ENCODE results near the gene MAP3K14.

MAP3K14 gene

DNA sequence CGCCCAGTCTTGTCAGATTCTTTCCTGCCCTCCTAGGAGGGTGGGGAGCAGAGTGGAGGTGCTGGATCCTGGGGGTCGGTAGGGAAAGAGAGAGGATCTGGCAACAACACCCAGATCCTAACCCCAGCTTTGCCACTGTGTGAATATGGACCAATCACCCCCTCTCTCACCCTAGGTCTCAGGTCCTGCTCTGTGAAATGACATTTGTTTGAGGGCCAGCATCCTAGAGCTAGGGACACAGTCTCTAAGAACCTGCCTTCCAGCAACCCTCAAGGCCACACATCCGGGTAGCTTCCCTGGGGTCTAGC, 28.4 kb upstream of the MAP3K14 start:
- TF ChIP-seq SIN3A (IDR thresholded peaks at IDR 0.05; ENCODE audit: borderline replicate concordance, insufficient read depth, low read length) = no peak
- TF ChIP-seq FOXP2 (optimal IDR thresholded peaks at IDR 0.05; ENCODE audit: borderline replicate concordance, extremely low read depth, extremely low read length, insufficient read depth) = no peak
- TF ChIP-seq, protein P1, sequence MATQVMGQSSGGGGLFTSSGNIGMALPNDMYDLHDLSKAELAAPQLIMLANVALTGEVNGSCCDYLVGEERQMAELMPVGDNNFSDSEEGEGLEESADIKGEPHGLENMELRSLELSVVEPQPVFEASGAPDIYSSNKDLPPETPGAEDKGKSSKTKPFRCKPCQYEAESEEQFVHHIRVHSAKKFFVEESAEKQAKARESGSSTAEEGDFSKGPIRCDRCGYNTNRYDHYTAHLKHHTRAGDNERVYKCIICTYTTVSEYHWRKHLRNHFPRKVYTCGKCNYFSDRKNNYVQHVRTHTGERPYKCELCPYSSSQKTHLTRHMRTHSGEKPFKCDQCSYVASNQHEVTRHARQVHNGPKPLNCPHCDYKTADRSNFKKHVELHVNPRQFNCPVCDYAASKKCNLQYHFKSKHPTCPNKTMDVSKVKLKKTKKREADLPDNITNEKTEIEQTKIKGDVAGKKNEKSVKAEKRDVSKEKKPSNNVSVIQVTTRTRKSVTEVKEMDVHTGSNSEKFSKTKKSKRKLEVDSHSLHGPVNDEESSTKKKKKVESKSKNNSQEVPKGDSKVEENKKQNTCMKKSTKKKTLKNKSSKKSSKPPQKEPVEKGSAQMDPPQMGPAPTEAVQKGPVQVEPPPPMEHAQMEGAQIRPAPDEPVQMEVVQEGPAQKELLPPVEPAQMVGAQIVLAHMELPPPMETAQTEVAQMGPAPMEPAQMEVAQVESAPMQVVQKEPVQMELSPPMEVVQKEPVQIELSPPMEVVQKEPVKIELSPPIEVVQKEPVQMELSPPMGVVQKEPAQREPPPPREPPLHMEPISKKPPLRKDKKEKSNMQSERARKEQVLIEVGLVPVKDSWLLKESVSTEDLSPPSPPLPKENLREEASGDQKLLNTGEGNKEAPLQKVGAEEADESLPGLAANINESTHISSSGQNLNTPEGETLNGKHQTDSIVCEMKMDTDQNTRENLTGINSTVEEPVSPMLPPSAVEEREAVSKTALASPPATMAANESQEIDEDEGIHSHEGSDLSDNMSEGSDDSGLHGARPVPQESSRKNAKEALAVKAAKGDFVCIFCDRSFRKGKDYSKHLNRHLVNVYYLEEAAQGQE (IDR thresholded peaks at IDR 0.05; ENCODE audit: insufficient read depth in 1 of 2, low read depth in 2 of 2, low read length in 2 of 2) = 0 out of 4 replicates have a peak, but pooled peaks of 1 of the 2 experiments have one; percentile 21

DNA sequence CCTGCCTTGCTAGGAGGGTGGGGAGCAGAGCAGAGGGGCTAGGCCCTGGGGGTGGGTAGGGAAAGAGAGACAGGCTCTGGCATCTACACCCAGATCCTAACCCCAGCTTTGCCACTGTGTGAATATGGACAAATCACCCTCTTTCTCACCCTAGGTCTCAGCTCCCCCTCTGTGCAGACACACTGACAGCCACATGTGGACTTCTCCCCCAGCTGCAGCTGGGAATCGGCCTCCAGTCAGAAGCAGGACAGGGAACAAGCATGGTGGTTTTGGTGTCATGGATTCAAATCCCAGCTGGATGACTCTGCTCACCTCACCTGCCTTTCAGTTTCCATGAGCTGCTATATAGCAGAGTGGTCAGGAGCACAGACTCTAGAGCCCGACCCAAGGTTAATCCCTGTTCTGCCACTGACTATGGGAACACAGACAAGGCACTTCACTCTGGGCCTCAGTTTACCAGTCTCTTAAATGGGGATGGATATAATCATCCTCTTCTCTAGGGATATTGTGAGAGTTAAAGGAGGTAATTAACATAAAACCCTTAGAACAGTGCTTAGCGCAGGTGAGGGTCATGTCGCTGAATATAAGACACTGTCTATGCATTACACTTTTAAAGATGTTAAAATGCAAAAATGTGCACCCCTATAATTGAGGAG, 26.2 kb upstream of the MAP3K14 start:
- TF ChIP-seq TAF1 (IDR thresholded peaks at IDR 0.05; ENCODE audit: borderline replicate concordance, insufficient read depth, low read length) = no peak
- TF ChIP-seq, protein P1 (IDR thresholded peaks at IDR 0.05; ENCODE audit: insufficient read depth in 1 of 2, low read depth in 2 of 2, low read length in 2 of 2) = no peak
- no peak for TF ChIP-seq FOXP2 (optimal IDR thresholded peaks at IDR 0.05; ENCODE audit: borderline replicate concordance, extremely low read depth, extremely low read length, insufficient read depth)
- no peak for TF ChIP-seq POLR2AphosphoS5 (IDR thresholded peaks at IDR 0.05; ENCODE audit: low read depth, low read length)
- no peak for TF ChIP-seq SIN3A (IDR thresholded peaks at IDR 0.05; ENCODE audit: borderline replicate concordance, insufficient read depth, low read length)

DNA sequence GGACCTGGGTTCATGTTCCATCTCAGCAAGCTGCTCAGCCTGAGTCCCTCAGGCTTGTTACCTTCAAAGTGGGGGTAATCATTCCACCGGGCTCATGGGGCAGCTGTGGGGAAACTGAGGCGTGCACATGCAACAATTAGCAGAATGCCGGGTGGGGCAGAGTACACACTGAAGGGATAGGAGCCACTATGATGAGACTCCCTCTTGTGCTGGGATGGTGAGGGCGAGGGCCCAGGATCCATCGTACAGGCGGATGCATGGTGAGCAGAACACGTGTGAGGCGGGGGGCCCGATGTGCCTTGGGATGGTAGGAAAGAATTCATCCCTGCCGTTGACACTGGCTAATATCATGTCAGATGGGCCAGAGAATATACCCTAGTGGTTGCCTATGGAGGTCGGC, 25.5 kb upstream of the MAP3K14 start:
- TF ChIP-seq, protein P1 (IDR thresholded peaks at IDR 0.05; ENCODE audit: insufficient read depth in 1 of 2, low read depth in 2 of 2, low read length in 2 of 2) = no peak
- TF ChIP-seq SIN3A (IDR thresholded peaks at IDR 0.05; ENCODE audit: borderline replicate concordance, insufficient read depth, low read length) (no peak), POLR2AphosphoS5 (IDR thresholded peaks at IDR 0.05; ENCODE audit: low read depth, low read length) (no peak), FOXP2 (optimal IDR thresholded peaks at IDR 0.05; ENCODE audit: borderline replicate concordance, extremely low read depth, extremely low read length, insufficient read depth) (no peak), TAF1 (IDR thresholded peaks at IDR 0.05; ENCODE audit: borderline replicate concordance, insufficient read depth, low read length) (no peak)

- peak; percentile 73; the same call in 1 of the 2 replicates for TF ChIP-seq TAF1 (IDR thresholded peaks at IDR 0.05; ENCODE audit: borderline replicate concordance, insufficient read depth, low read length)
- TF ChIP-seq FOXP2 (optimal IDR thresholded peaks at IDR 0.05; ENCODE audit: borderline replicate concordance, extremely low read depth, extremely low read length, insufficient read depth) = peak; percentile 59
- peak; percentile 88; the same call in 1 of the 2 replicates for TF ChIP-seq POLR2AphosphoS5 (IDR thresholded peaks at IDR 0.05; ENCODE audit: low read depth, low read length)
- no peak for TF ChIP-seq SIN3A (IDR thresholded peaks at IDR 0.05; ENCODE audit: borderline replicate concordance, insufficient read depth, low read length)
- TF ChIP-seq, protein P1 (IDR thresholded peaks at IDR 0.05; ENCODE audit: insufficient read depth in 1 of 2, low read depth in 2 of 2, low read length in 2 of 2) = no peak
Measured at GRCh38 chr17:45341533-45342158, 24.8 kb upstream of the MAP3K14 start.

Measured in PFSK-1 (cell line).